BLaER1 (cell line): Measurements from ENCODE around the gene TPCN1.

Experiments used
- H3K27ac ChIP-seq: shearing (Covaris generic); formaldehyde crosslinking; 2 replicates; pipeline ENCODE4 v1.8.1; 2022
- H3K27me3 ChIP-seq: shearing (Covaris generic); formaldehyde crosslinking; 2 replicates; pipeline ENCODE4 v1.8.1; 2022
- H3K36me3 ChIP-seq: shearing (Covaris generic); formaldehyde crosslinking; 2 replicates; pipeline ENCODE4 v1.8.1; 2022
- H3K4me1 ChIP-seq: shearing (Covaris generic); formaldehyde crosslinking; 2 replicates; pipeline ENCODE4 v1.8.1; 2022
- H3K4me2 ChIP-seq: shearing (Covaris generic); formaldehyde crosslinking; 2 replicates; pipeline ENCODE4 v1.8.1; 2022
- H3K4me3 ChIP-seq: shearing (Covaris generic); formaldehyde crosslinking; 2 replicates; pipeline ENCODE4 v1.8.1; 2022
- H3K9ac ChIP-seq: shearing (Covaris generic); formaldehyde crosslinking; 2 replicates; pipeline ENCODE4 v1.8.1; 2022
- H3K9me3 ChIP-seq: shearing (Covaris generic); formaldehyde crosslinking; 2 replicates; pipeline ENCODE4 v1.8.1; 2022
- H4K20me1 ChIP-seq: shearing (Covaris generic); formaldehyde crosslinking; 2 replicates; pipeline ENCODE4 v1.8.1; 2022
- Cebpa-rat ChIP-seq: shearing (Covaris generic); IDR thresholded peaks from 2 replicates; pipeline ENCODE4 v1.8.1; 2022

TPCN1 gene

GRCh38 chr12:113221181-113221996, at the start of gene TPCN1:
Gene TPCN1 (plus strand): TSS chr12:113221464. CDS start chr12:113226853, 5,389 bp downstream.
- H3K36me3 ChIP-seq = no peaks in the 10 kb centered on the region
- H3K4me3 ChIP-seq = peak within 1 kb of the TSS; percentile 69
- peaks cover 68% of the 10 kb centered on the region for H3K27me3 ChIP-seq
- H4K20me1 ChIP-seq = peaks cover 21% of the 10 kb centered on the region; the same call in 1 of the 2 replicates
- no peaks in the 10 kb centered on the region for H3K9me3 ChIP-seq
- no peak within 1 kb of the TSS for H3K27ac ChIP-seq
- H3K4me1 ChIP-seq = peaks cover 56% of the 10 kb centered on the region
- peak within 1 kb of the TSS; percentile 97 for H3K4me2 ChIP-seq
- peak within 1 kb of the TSS; percentile 69 for H3K9ac ChIP-seq
- TF ChIP-seq Cebpa-rat = no peak

GRCh38 chr12:113171543-113171942, 49.7 kb upstream of the TPCN1 start:
- peaks cover 85% of the 10 kb centered on the region for H3K36me3 ChIP-seq
- peak overlapping the region; percentile 79 for H3K9ac ChIP-seq
- peak overlapping the region; percentile 94 for H3K27ac ChIP-seq
- no peaks in the 10 kb centered on the region for H3K27me3 ChIP-seq
- H3K4me3 ChIP-seq = peak overlapping the region; percentile 23
- peak overlapping the region; percentile 86 for H3K4me2 ChIP-seq
- H4K20me1 ChIP-seq = no peaks in the 10 kb centered on the region
- H3K4me1 ChIP-seq = peaks cover 86% of the 10 kb centered on the region
- TF ChIP-seq Cebpa-rat = peak; percentile 72
- no peaks in the 10 kb centered on the region for H3K9me3 ChIP-seq

- H3K4me1 ChIP-seq = peaks cover 84% of the 10 kb centered on the region
- peaks cover 85% of the 10 kb centered on the region for H3K36me3 ChIP-seq
- H3K27me3 ChIP-seq = no peaks in the 10 kb centered on the region
- H3K27ac ChIP-seq = peak overlapping the region; percentile 94
- peak overlapping the region; percentile 26; the same call in 1 of the 2 replicates for H3K4me3 ChIP-seq
- peaks cover 6% of the 10 kb centered on the region for H3K9me3 ChIP-seq
- no peaks in the 10 kb centered on the region for H4K20me1 ChIP-seq
- peak overlapping the region; percentile 86 for H3K4me2 ChIP-seq
- no peak for TF ChIP-seq Cebpa-rat
- peak overlapping the region; percentile 79 for H3K9ac ChIP-seq
Observed at GRCh38 chr12:113172185-113172584, 49.1 kb upstream of the TPCN1 start.

- Histone ChIP-seq H4K20me1 (no peaks in the 10 kb centered on the region), H3K9me3 (peaks cover 14% of the 10 kb centered on the region), H3K36me3 (peaks cover 85% of the 10 kb centered on the region), H3K4me2 (peak overlapping the region; percentile 86), H3K9ac (peak overlapping the region; percentile 79), H3K27ac (peak overlapping the region; percentile 94), H3K27me3 (no peaks in the 10 kb centered on the region), H3K4me1 (peaks cover 77% of the 10 kb centered on the region), H3K4me3 (peak overlapping the region; percentile 46)
- TF ChIP-seq Cebpa-rat = no peak
Observed at GRCh38 chr12:113173081-113173698, 48.1 kb upstream of the TPCN1 start.

GRCh38 chr12:113174461-113175384, 46.5 kb upstream of the TPCN1 start:
- peaks cover 73% of the 10 kb centered on the region for H3K4me1 ChIP-seq
- H3K9ac ChIP-seq = peak overlapping the region; percentile 79
- 0 out of 2 replicates have a peak, but pooled peaks cover 2% of the 10 kb centered on the region for H4K20me1 ChIP-seq
- H3K4me2 ChIP-seq = peak overlapping the region; percentile 86
- TF ChIP-seq Cebpa-rat = no peak
- peaks cover 85% of the 10 kb centered on the region for H3K36me3 ChIP-seq
- peak overlapping the region; percentile 50 for H3K4me3 ChIP-seq
- H3K9me3 ChIP-seq = peaks cover 14% of the 10 kb centered on the region
- no peaks in the 10 kb centered on the region for H3K27me3 ChIP-seq
- peak overlapping the region; percentile 94 for H3K27ac ChIP-seq

GRCh38 chr12:113179023-113179422, 42.2 kb upstream of the TPCN1 start:
- no peak for TF ChIP-seq Cebpa-rat
- Histone ChIP-seq H4K20me1 (peaks cover 43% of the 10 kb centered on the region), H3K4me1 (peaks cover 47% of the 10 kb centered on the region), H3K36me3 (peaks cover 89% of the 10 kb centered on the region), H3K9ac (0 out of 2 replicates have a peak overlapping the region, but pooled peaks have one; percentile 19), H3K9me3 (peaks cover 14% of the 10 kb centered on the region), H3K4me2 (no peak overlapping the region), H3K27me3 (no peaks in the 10 kb centered on the region), H3K27ac (peak overlapping the region; percentile 16; the same call in 1 of the 2 replicates), H3K4me3 (no peak overlapping the region)

GRCh38 chr12:113180333-113180732, 40.9 kb upstream of the TPCN1 start:
- no peak overlapping the region for H3K4me3 ChIP-seq
- TF ChIP-seq Cebpa-rat = no peak
- no peak overlapping the region for H3K9ac ChIP-seq
- H3K27me3 ChIP-seq = no peaks in the 10 kb centered on the region
- peaks cover 38% of the 10 kb centered on the region for H3K4me1 ChIP-seq
- H3K4me2 ChIP-seq = no peak overlapping the region
- H4K20me1 ChIP-seq = peaks cover 47% of the 10 kb centered on the region
- peaks cover 14% of the 10 kb centered on the region for H3K9me3 ChIP-seq
- H3K36me3 ChIP-seq = peaks cover 78% of the 10 kb centered on the region
- no peak overlapping the region for H3K27ac ChIP-seq

GRCh38 chr12:113181975-113182374, 39.3 kb upstream of the TPCN1 start:
- Histone ChIP-seq H4K20me1 (peaks cover 58% of the 10 kb centered on the region), H3K36me3 (peaks cover 71% of the 10 kb centered on the region), H3K9ac (no peak overlapping the region), H3K4me3 (no peak overlapping the region), H3K27ac (no peak overlapping the region), H3K4me2 (no peak overlapping the region), H3K9me3 (peaks cover 10% of the 10 kb centered on the region), H3K4me1 (peaks cover 47% of the 10 kb centered on the region), H3K27me3 (no peaks in the 10 kb centered on the region)
- TF ChIP-seq Cebpa-rat = no peak

- Histone ChIP-seq H3K4me2 (peak overlapping the region; percentile 84; the same call in 1 of the 2 replicates), H3K36me3 (peaks cover 66% of the 10 kb centered on the region), H3K4me3 (no peak overlapping the region), H3K27me3 (no peaks in the 10 kb centered on the region), H4K20me1 (peaks cover 67% of the 10 kb centered on the region), H3K27ac (no peak overlapping the region), H3K9me3 (no peaks in the 10 kb centered on the region), H3K4me1 (peaks cover 56% of the 10 kb centered on the region), H3K9ac (no peak overlapping the region)
- TF ChIP-seq Cebpa-rat = no peak
Observed at GRCh38 chr12:113183030-113183589, 38.2 kb upstream of the TPCN1 start.
